Osteoblast (primary cell): ENCODE results near the gene TMEM62. TPM values are rescaled to one million over a fixed set of nuclear protein-coding genes. Genes with fewer than 3 reads are reported as not detected.

ENCODE experiments used
- DNase-seq: peaks from one replicate; pipeline ENCODE4 v3.0.0; 2011; ENCODE audit warnings: low spot score, mixed read lengths; ENCODE audit not compliant: insufficient read length; ENCODE audit errors: missing footprints
- H2AFZ ChIP-seq: 2 replicates; pipeline ENCODE4 v1.6.0; 2011; ENCODE audit warnings: mild to moderate bottlenecking, low read length
- H3K27ac ChIP-seq: 2 replicates; pipeline ENCODE4 v1.5.1; 2011; ENCODE audit warnings: mild to moderate bottlenecking, low read depth, low read length, moderate library complexity
- H3K27me3 ChIP-seq: 2 replicates; pipeline ENCODE4 v1.6.0; 2012; ENCODE audit warnings: mild to moderate bottlenecking, control low read depth, inconsistent platforms, low read length, moderate library complexity; ENCODE audit not compliant: insufficient read depth
- H3K36me3 ChIP-seq: 2 replicates; pipeline ENCODE4 v1.5.1; 2011; ENCODE audit warnings: mild to moderate bottlenecking, low read length, control low read depth, moderate library complexity; ENCODE audit not compliant: insufficient read depth
- H3K4me1 ChIP-seq: 2 replicates; pipeline ENCODE4 v1.5.1; 2011; ENCODE audit warnings: mild to moderate bottlenecking, low read length, control low read depth, moderate library complexity; ENCODE audit not compliant: insufficient read depth
- H3K4me2 ChIP-seq: 2 replicates; pipeline ENCODE4 v1.6.0; 2011; ENCODE audit warnings: mild to moderate bottlenecking, low read length; ENCODE audit not compliant: insufficient read depth
- H3K4me3 ChIP-seq: fragments of 200-600 bp; sonication (generic); 3 replicates; pipeline ENCODE4 v1.5.1; 2012; ENCODE audit warnings: mild to moderate bottlenecking, low read length, inconsistent platforms; ENCODE audit not compliant: insufficient read depth
- H3K79me2 ChIP-seq: 2 replicates; pipeline ENCODE4 v1.6.0; 2012; ENCODE audit warnings: mild to moderate bottlenecking, low read length, control low read depth, inconsistent platforms; ENCODE audit not compliant: insufficient read depth
- H3K9me3 ChIP-seq: 2 replicates; pipeline ENCODE4 v1.5.1; 2011; ENCODE audit warnings: low read depth, low read length, control low read depth
- H4K20me1 ChIP-seq: 2 replicates; pipeline ENCODE4 v1.6.0; 2012; ENCODE audit warnings: mild to moderate bottlenecking, low read length, control low read depth; ENCODE audit not compliant: insufficient read depth
- CTCF ChIP-seq: IDR thresholded peaks from 2 replicates; pipeline ENCODE4 v1.5.1; 2011; ENCODE audit warnings: mild to moderate bottlenecking, low read depth, low read length, moderate library complexity; ENCODE audit errors: extremely low read depth
- total RNA-seq: library from RNA; depleted of rRNA; stranded (reverse); fragments of >200 nt; gene quantifications from 2 replicates; pipeline ENCODE4 v1.2.3, GENCODE V29; 2012

The TMEM62 gene
- total RNA-seq, 1 donor, result 17.7 TPM

- no peak overlapping the region for H3K4me2 ChIP-seq
- H3K36me3 ChIP-seq, result no peaks in the 10 kb centered on the region
- no peak overlapping the region for H2AFZ ChIP-seq
- no peaks in the 10 kb centered on the region for H3K9me3 ChIP-seq
- DNase-seq, result peak; percentile 63
- H4K20me1 ChIP-seq, result no peaks in the 10 kb centered on the region
- no peak overlapping the region for H3K4me3 ChIP-seq
- no peaks in the 10 kb centered on the region for H3K79me2 ChIP-seq
- no peak for TF ChIP-seq CTCF
- H3K27me3 ChIP-seq, result peaks cover 33% of the 10 kb centered on the region
- no peak overlapping the region for H3K27ac ChIP-seq
- H3K4me1 ChIP-seq, result no peaks in the 10 kb centered on the region
These were observed 79.6 kb downstream of the TMEM62 start for GRCh38 chr15:43212951-43213350.

- Histone ChIP-seq H3K4me2 (no peak overlapping the region), H3K4me3 (no peak overlapping the region), H3K9me3 (no peaks in the 10 kb centered on the region), H3K79me2 (no peaks in the 10 kb centered on the region), H3K36me3 (no peaks in the 10 kb centered on the region), H3K27ac (no peak overlapping the region), H2AFZ (no peak overlapping the region), H3K4me1 (no peaks in the 10 kb centered on the region), H4K20me1 (no peaks in the 10 kb centered on the region), H3K27me3 (peaks cover 38% of the 10 kb centered on the region)
- no peak for DNase-seq
- no peak for TF ChIP-seq CTCF
These were observed 80.1 kb downstream of the TMEM62 start for GRCh38 chr15:43213466-43213865.

GRCh38 chr15:43214169-43214568, 80.8 kb downstream of the TMEM62 start:
- Histone ChIP-seq H3K79me2 (no peaks in the 10 kb centered on the region), H3K4me1 (no peaks in the 10 kb centered on the region), H3K27ac (no peak overlapping the region), H3K9me3 (no peaks in the 10 kb centered on the region), H4K20me1 (no peaks in the 10 kb centered on the region), H3K4me2 (no peak overlapping the region), H3K27me3 (peaks cover 35% of the 10 kb centered on the region), H2AFZ (no peak overlapping the region), H3K4me3 (no peak overlapping the region), H3K36me3 (no peaks in the 10 kb centered on the region)
- no peak for TF ChIP-seq CTCF
- no peak for DNase-seq

GRCh38 chr15:43214592-43215295, 81.4 kb downstream of the TMEM62 start:
- peaks cover 33% of the 10 kb centered on the region for H3K27me3 ChIP-seq
- no peaks in the 10 kb centered on the region for H3K79me2 ChIP-seq
- H3K36me3 ChIP-seq, result no peaks in the 10 kb centered on the region
- no peak for TF ChIP-seq CTCF
- H3K27ac ChIP-seq, result no peak overlapping the region
- H3K4me3 ChIP-seq, result no peak overlapping the region
- no peaks in the 10 kb centered on the region for H4K20me1 ChIP-seq
- no peaks in the 10 kb centered on the region for H3K4me1 ChIP-seq
- no peak for DNase-seq
- no peak overlapping the region for H3K4me2 ChIP-seq
- H3K9me3 ChIP-seq, result no peaks in the 10 kb centered on the region
- H2AFZ ChIP-seq, result no peak overlapping the region
